IgD-negative memory B cell (primary cell): ENCODE data around the gene POU3F3. TPM values are rescaled to one million over a fixed set of nuclear protein-coding genes. Genes with fewer than 3 reads are reported as not detected.

Experiments
- H3K27ac Mint-ChIP-seq, 3 donors: one replicate each; pipeline ENCODE4 v1.8.0; 2020 to 2022; ENCODE audit warnings: mild to moderate bottlenecking in 3 of 3, mixed read lengths in 3 of 3, moderate library complexity in 1 of 3
- H3K27me3 Mint-ChIP-seq: one replicate; pipeline ENCODE4 v1.8.0; 2021; ENCODE audit warnings: mixed read lengths
- H3K36me3 Mint-ChIP-seq: one replicate; pipeline ENCODE4 v1.8.0; 2020; ENCODE audit warnings: mild to moderate bottlenecking, mixed read lengths
- H3K4me1 Mint-ChIP-seq, 3 donors: one replicate each; pipeline ENCODE4 v1.8.0; 2020 to 2022; ENCODE audit warnings: mixed read lengths in 3 of 3, mild to moderate bottlenecking in 1 of 3
- H3K4me3 Mint-ChIP-seq, 4 donors: one replicate each; pipeline ENCODE4 v1.8.0; 2020 to 2022; ENCODE audit warnings: mild to moderate bottlenecking in 4 of 4, mixed read lengths in 4 of 4, moderate library complexity in 3 of 4
- H3K9me3 Mint-ChIP-seq, 3 donors: one replicate each; pipeline ENCODE4 v1.8.0; 2020 to 2021; ENCODE audit warnings: mixed read lengths in 3 of 3, mild to moderate bottlenecking in 1 of 3
- polyA plus RNA-seq: library from polyadenylated mRNA; unstranded; fragments of 300-500 nt; fragmentation: Illumina TruSeq; gene quantifications from one replicate; pipeline ENCODE4 v1.2.3, GENCODE V29; 2021

The POU3F3 gene
- polyA plus RNA-seq, result not detected

DNA sequence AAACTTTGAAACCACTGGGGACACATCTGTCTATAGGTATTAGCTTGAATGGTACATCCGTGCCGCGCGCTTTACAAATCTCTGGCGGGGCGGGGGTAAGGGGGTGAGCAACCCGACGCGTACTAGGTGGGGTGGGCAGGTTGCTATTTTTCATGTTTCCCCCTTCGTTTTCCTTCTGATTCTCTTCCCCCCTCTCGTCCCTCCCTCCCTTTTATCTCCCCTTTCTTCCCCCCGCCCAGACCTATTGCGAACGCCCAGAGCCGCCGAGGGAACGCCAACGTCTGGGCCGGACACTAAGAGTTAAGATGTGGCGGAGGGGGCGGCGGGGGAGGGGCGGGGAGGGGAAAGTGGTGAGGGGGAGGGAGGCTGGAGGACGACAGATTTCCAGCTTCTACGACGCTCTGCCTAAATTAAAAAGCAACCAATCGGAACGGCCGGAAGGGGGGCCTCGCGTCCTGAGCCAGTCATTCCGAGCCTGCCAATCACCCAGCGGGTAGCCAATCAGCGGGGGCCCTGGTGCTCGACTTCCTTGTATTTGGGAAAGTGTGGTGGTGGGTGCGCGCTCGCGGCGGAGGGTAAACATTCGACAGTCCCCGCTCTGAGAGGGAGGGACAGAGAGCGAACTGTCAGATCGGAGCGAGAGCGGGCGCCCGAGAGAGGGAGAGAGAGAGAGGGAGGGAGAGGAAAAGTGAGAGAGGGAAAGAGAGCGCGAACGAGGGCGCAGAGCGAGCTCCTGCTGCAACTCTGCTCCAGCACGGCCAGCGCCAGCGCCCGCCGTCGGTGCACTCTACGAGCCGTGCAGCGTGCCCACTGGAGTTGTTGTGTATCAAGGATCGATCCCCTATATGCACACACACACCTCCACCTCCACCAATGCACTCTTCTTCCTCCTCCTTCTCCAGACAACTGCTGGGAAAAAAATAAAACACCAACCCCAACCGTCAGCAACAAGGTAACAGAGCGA lies at the start of gene POU3F3:
Gene POU3F3 (plus strand): TSS at position 582 of the 964 bp plus-strand sequence. CDS start 1,396 bp downstream, outside the sequence.
- peak within 1 kb of the TSS; percentile 84 to 97 (median 97) for H3K27ac Mint-ChIP-seq
- peaks cover 59% of the 10 kb centered on the region for H3K27me3 Mint-ChIP-seq
- H3K4me1 Mint-ChIP-seq, result peaks cover 16 to 48% (median 22%) of the 10 kb centered on the region in 3 donors
- peaks cover 0 to 14% (median 3%) of the 10 kb centered on the region in 3 donors for H3K9me3 Mint-ChIP-seq
- H3K36me3 Mint-ChIP-seq, result peaks cover 1% of the 10 kb centered on the region
- H3K4me3 Mint-ChIP-seq, result peak within 1 kb of the TSS; percentile 79 to 94 (median 91)

DNA sequence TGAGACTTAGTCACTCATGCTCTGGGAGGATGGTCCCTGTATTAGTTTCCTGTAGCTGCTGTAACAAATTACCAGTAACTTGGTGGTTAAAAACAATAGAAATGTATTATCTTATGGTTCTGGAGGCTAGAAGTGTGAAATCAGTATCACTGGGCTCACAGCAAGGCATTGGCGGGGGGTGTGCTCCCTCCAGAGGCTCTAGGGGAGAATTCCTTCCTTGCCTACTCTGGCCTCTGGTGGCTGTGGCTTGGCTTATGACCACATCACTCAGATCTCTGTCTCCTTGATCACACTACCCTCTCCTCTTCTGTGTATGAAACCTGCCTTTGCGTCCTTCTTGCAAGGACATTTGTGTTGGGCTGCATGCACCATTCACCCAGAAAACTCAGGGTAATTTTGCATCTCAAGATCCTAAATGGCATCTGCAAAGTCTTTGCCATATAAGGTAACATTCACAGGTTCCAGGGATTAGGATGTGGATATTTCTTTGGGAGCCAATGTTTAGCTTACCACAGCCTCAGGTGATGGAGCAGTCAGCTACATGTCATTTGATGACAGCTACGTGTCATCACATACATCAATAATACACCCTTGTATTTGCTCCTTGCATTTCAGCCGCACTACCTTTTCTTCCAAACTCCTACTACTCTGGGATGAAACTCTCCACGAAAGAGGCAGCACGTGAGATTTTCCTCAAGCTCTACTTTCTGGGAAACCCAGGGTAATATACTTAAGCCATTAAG lies 49.6 kb upstream of the POU3F3 start:
- H3K9me3 Mint-ChIP-seq, result peaks cover 8 to 12% (median 11%) of the 10 kb centered on the region in 3 donors
- H3K4me3 Mint-ChIP-seq, result no peak overlapping the region
- H3K36me3 Mint-ChIP-seq, result no peaks in the 10 kb centered on the region
- no peak overlapping the region for H3K27ac Mint-ChIP-seq
- no peaks in the 10 kb centered on the region for H3K4me1 Mint-ChIP-seq
- H3K27me3 Mint-ChIP-seq, result no peaks in the 10 kb centered on the region

DNA sequence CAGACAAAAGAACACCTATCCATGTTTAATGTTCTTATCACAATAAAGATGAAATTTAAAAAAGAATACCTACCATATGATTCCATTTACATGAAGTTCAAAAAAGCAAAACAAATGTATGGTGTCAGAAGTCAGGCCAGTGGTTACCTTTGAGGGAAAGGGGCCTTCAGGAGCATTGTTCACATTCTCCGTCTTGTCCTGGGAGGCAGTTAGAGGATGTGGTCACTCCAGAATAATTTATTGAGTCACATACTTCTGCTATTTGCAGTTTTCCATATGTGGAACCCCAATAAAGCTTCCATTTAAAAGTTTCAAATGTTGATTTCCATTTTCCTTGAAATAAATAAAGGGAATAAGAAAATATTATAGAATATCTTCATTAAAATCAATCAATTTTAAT lies 41.6 kb upstream of the POU3F3 start:
- H3K27ac Mint-ChIP-seq, result no peak overlapping the region
- H3K4me3 Mint-ChIP-seq, result no peak overlapping the region
- peaks cover 6% of the 10 kb centered on the region in 3 donors for H3K9me3 Mint-ChIP-seq
- no peaks in the 10 kb centered on the region for H3K27me3 Mint-ChIP-seq
- H3K36me3 Mint-ChIP-seq, result no peaks in the 10 kb centered on the region
- H3K4me1 Mint-ChIP-seq, result no peaks in the 10 kb centered on the region

DNA sequence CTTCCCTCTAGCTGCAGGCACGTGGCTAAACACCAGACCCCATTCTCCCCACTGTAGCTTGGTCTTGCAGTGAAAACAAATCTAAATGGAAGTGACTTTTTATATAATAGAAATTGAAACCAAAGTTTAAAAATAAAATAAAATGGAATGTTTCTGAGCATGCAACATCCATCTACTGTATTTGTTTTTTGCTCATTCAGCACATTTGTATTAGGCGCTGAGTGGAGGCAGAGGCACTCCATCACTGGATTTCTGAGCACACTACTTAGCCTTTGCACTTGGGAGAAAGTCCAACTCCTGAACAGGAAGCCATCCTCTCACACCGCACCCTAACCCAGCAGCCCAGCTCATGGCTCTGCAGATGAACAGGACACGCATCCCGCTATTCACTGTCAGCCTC lies 37.8 kb upstream of the POU3F3 start:
- Mint-ChIP-seq H3K36me3 (no peaks in the 10 kb centered on the region), H3K27ac (peak overlapping the region in 1 of 3 donors; percentile 42), H3K4me3 (no peak overlapping the region)

DNA sequence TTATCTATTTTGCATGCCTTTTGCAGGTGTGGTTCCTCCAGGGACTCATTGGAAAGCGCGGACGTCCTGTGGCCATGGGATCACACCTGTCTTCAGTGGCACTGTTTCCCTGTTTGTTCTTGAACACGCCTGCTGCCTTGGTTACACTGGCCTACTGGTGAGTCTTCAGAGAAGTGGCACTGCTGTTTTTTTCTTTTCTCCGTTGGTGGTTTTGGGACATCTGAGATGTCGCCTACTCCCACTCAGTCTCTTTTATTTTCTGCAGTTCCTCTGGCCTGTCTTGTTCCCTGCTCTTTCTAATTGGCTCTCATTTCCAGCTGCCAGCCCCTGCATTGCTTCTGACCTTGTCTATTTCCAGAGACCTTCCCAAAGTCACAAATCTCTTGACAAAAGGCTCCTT lies 35.7 kb upstream of the POU3F3 start:
- Mint-ChIP-seq H3K27me3 (peaks cover 3% of the 10 kb centered on the region), H3K27ac (no peak overlapping the region), H3K4me1 (no peaks in the 10 kb centered on the region), H3K36me3 (no peaks in the 10 kb centered on the region), H3K9me3 (no peaks in the 10 kb centered on the region), H3K4me3 (no peak overlapping the region)

More for the DNA sequence above, 37.8 kb upstream of the POU3F3 start:
- Mint-ChIP-seq H3K27me3 (peaks cover 3% of the 10 kb centered on the region), H3K9me3 (no peaks in the 10 kb centered on the region), H3K4me1 (no peaks in the 10 kb centered on the region)

DNA sequence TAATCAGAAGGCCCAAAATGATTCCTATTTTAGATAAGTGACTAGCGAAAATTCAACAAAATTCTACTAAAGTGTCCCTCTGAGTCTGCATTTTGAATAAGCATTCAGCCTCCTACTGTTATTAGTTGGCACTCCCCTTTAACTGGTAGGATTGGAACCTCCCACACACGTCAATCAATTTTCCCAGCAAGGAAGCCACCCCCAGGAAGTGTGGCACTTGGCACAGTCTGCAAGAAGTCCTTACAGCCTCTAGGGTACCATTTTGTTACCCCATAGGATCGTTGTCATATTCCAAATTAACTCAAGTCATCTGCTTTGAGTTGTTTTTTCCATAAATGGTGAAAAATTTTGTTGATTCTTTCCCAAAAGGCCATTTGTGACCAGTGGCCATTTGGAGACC lies 33.8 kb upstream of the POU3F3 start:
- H3K4me1 Mint-ChIP-seq, result peaks cover 0 to 2% (median 0%) of the 10 kb centered on the region in 3 donors
- no peak overlapping the region for H3K27ac Mint-ChIP-seq
- peaks cover 0 to 3% (median 0%) of the 10 kb centered on the region in 3 donors for H3K9me3 Mint-ChIP-seq
- no peak overlapping the region for H3K4me3 Mint-ChIP-seq
- H3K36me3 Mint-ChIP-seq, result no peaks in the 10 kb centered on the region
- H3K27me3 Mint-ChIP-seq, result peaks cover 3% of the 10 kb centered on the region

DNA sequence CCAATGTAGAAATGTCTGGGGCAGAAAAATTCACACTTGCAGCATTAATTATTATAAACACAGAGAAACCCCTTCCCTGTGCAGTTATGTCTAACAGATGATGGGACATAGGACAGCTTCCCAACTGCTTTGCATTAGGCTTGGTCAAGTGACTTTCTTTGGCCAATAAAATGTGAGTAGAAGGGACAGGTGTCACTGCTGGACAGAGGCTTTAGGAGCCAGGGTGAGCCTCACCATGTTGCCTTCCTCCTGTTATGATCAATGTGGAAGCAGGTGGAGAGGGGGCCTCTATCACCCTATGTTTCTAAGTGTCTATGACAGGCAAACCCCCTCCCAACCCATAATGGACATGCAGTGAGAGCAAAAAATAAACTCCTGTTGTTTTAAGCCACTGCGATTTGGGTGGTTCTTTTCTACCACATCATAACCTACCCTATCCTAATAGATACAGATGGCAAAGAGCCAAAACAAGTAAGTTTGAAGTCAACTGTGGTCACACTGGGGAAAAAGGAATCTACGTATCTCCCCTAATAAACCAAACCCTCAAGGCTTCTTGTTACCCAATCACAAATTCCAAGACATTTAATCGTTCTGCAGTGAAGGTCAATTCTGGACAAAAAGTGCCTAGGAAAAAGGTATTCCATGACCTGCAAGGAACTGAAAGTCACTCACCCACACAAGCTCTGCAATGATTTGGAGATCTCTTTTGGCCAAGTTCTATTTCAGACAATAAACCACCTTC lies 28.6 kb upstream of the POU3F3 start:
- H3K36me3 Mint-ChIP-seq, result no peaks in the 10 kb centered on the region
- H3K4me1 Mint-ChIP-seq, result peaks cover 0 to 3% (median 0%) of the 10 kb centered on the region in 3 donors
- H3K4me3 Mint-ChIP-seq, result no peak overlapping the region
- H3K27me3 Mint-ChIP-seq, result peaks cover 6% of the 10 kb centered on the region
- no peak overlapping the region for H3K27ac Mint-ChIP-seq
- peaks cover 0 to 3% (median 0%) of the 10 kb centered on the region in 3 donors for H3K9me3 Mint-ChIP-seq

DNA sequence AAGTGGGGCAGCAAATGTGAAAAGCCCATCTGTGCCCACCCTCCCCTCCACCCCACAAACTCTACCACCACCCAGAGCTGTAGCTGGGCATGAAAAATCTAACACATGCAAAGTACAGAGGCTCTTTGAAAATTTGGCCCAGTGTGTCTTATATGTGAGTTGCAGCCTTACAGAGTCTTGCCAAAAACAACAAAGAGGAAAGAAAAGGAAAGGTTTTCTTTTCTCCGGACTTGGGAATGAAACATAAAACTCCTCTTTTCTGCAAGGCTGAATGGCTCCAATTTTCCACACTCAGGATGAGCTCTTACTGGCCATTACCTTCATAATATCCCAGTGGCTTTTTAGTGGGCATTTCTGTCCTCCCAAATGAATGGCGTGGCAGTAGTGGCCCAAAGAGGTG lies 27.9 kb upstream of the POU3F3 start:
- H3K4me3 Mint-ChIP-seq, result no peak overlapping the region
- peaks cover 0 to 3% (median 0%) of the 10 kb centered on the region in 3 donors for H3K9me3 Mint-ChIP-seq
- H3K36me3 Mint-ChIP-seq, result no peaks in the 10 kb centered on the region
- peaks cover 6% of the 10 kb centered on the region for H3K27me3 Mint-ChIP-seq
- no peak overlapping the region for H3K27ac Mint-ChIP-seq
- peaks cover 0 to 3% (median 0%) of the 10 kb centered on the region in 3 donors for H3K4me1 Mint-ChIP-seq

DNA sequence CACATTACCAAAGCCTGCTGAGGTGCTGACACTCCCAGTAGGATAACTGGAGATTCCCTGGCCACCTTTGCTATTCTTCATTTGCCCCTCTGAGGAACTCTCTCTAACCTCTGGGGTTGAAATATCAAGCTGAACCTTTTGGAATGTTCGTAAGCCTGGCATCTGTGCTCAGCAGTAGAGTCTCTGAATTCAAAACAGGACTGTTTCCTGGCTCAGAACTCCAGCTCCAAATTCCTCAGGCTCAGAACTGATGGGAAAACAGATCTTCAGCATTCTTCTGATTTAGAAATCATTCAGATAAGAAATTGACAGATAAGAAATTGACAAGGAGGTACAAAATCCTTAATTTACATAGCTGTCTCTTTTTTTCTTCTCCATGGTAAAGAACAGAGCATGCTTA lies 22.2 kb upstream of the POU3F3 start:
- H3K4me1 Mint-ChIP-seq, result peaks cover 0 to 1% (median 0%) of the 10 kb centered on the region in 3 donors

DNA sequence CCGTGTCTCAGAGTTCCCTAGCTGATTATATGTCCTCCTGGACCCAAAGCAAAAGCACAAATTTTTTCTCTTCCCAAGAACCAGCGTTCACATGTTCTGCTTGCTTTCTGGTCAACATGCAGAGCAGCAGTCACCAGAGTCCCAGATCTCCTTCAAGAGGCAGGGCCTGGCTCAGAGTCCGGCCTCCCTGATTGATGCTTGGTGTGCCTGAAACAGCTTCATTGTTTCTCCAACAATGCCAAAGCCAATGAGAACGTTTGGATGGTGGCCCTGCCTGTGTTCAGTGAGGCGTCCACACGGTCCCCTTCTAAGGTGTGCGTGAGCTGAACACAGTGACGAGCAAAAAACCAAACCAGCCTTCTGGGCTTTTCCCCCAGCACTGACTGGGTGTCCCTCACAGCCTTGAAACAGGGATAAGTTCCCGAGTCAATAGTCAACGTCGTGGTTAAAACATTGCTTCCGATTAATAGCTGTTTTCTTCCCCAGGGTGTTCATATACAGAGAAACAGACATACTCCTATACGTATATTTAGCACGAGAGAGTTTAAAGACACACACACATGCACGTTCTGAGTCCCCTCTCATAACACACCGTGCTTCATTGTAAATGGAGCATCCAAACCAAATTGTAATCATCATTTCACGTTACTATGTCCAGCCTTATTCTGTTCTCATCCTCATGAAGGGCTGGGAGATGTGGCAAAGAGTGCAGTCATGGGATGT lies 19.3 kb upstream of the POU3F3 start:
- H3K9me3 Mint-ChIP-seq, result no peaks in the 10 kb centered on the region
- H3K27me3 Mint-ChIP-seq, result peaks cover 10% of the 10 kb centered on the region
- no peaks in the 10 kb centered on the region for H3K36me3 Mint-ChIP-seq
- H3K4me1 Mint-ChIP-seq, result no peaks in the 10 kb centered on the region
- no peak overlapping the region for H3K27ac Mint-ChIP-seq
- no peak overlapping the region for H3K4me3 Mint-ChIP-seq

More for the DNA sequence above, 22.2 kb upstream of the POU3F3 start:
- Mint-ChIP-seq H3K4me3 (no peak overlapping the region), H3K27me3 (peaks cover 11% of the 10 kb centered on the region), H3K36me3 (no peaks in the 10 kb centered on the region), H3K27ac (no peak overlapping the region), H3K9me3 (no peaks in the 10 kb centered on the region)

DNA sequence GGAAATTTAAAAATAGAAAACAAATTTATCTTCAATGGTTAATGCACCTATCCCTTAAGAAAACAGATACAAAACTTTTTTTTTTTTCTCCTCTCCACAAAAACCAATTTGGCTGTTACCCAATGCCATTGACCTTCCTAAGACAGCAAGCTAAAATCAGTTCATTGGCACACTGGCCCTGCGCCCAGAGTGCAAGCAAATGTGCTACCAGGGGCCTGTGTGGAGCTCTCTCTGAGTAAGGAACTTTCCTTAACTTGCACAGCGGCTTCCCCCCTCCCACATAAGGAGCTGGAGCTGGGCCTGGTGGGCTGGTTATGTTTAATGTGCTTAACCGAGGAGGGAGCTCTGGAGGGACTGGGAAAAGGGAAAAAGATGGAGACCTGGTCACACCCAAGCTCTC lies 17.6 kb upstream of the POU3F3 start:
- no peaks in the 10 kb centered on the region for H3K4me1 Mint-ChIP-seq
- peaks cover 11% of the 10 kb centered on the region for H3K27me3 Mint-ChIP-seq
- H3K36me3 Mint-ChIP-seq, result no peaks in the 10 kb centered on the region
- H3K4me3 Mint-ChIP-seq, result no peak overlapping the region
- H3K27ac Mint-ChIP-seq, result no peak overlapping the region
- no peaks in the 10 kb centered on the region for H3K9me3 Mint-ChIP-seq

DNA sequence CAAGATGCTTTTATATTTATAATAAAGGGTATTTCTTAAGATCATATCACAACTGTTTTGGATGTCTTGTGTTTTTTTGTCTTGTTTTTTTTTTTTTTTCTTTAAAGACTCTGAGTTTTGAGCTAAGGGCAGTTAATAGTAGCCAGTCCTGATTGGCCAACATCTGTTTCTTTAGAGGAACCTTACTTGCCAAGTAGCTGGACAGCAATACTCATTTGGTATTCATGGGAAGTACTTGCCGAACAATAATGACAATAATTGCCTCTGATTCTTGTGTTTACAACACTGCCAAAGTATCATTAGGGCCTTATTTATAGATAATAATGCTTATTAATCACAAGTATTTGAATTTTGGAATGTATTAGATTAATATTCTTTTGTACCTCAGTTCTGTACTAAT lies 17.1 kb upstream of the POU3F3 start:
- Mint-ChIP-seq H3K9me3 (no peaks in the 10 kb centered on the region), H3K27ac (no peak overlapping the region), H3K27me3 (peaks cover 17% of the 10 kb centered on the region), H3K36me3 (no peaks in the 10 kb centered on the region), H3K4me1 (no peaks in the 10 kb centered on the region), H3K4me3 (no peak overlapping the region)

DNA sequence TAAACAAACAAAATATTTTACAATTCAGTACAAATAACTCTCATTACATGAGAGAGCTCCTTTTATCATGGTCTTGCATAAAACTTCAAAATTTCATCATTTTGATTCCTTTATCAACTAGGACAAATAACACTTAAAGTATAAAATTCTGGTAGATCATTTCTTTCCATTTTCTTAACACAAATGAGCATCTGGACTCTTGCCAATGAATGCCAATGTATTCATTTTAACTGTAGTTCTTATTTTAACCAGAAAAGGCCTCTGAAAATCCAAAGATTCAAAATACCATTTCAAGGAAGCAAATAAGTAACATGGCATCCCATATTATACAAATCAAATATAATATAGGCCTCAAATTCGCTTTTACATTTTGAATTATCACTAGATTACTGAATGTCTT lies 13.8 kb upstream of the POU3F3 start:
- H3K27me3 Mint-ChIP-seq, result peaks cover 28% of the 10 kb centered on the region
- H3K9me3 Mint-ChIP-seq, result peaks cover 0 to 7% (median 2%) of the 10 kb centered on the region in 3 donors
- peaks cover 0 to 4% (median 3%) of the 10 kb centered on the region in 3 donors for H3K4me1 Mint-ChIP-seq
- H3K4me3 Mint-ChIP-seq, result no peak overlapping the region
- no peak overlapping the region for H3K27ac Mint-ChIP-seq
- H3K36me3 Mint-ChIP-seq, result no peaks in the 10 kb centered on the region
